Heart right ventricle (tissue), 16 donors: Measurements from ENCODE around the gene CCDC120. TPM values are rescaled to one million over a fixed set of nuclear protein-coding genes. Genes with fewer than 3 reads are reported as not detected.
A peak's percentile ranks its signal among the peaks of the same experiment; 100 is the strongest.

Source experiments
- ATAC-seq, 8 donors: fragments of 200-7000 bp; cut with Tn5 transposase; one replicate each; pipeline ENCODE4 v1.9.1; 2020; ENCODE audit warnings: mild to moderate bottlenecking in 8 of 8, moderate library complexity in 8 of 8, moderate number of reproducible peaks in 1 of 8
- DNase-seq, 2 donors: peaks; one replicate each; pipeline ENCODE4 v3.0.0-alpha.2; 2020
- H3K27ac ChIP-seq, 10 donors: fragments of 200-600 bp; sonication (generic) in 2 of 10; one replicate each; pipeline versions ENCODE4 v1.5.0 to v1.8.0; 2020 to 2022; ENCODE audit warnings: mild to moderate bottlenecking in 3 of 10
- H3K27me3 ChIP-seq, 7 donors: fragments of 200-600 bp; one replicate each; pipeline ENCODE4 v1.8.0; 2021 to 2022; ENCODE audit warnings: mild to moderate bottlenecking in 2 of 7
- H3K36me3 ChIP-seq, 9 donors: fragments of 200-600 bp; sonication (generic) in 1 of 9; one replicate each; pipeline versions ENCODE4 v1.5.0 to v1.8.0; 2020 to 2022; ENCODE audit warnings: mild to moderate bottlenecking in 2 of 9
- H3K4me1 ChIP-seq, 9 donors: fragments of 200-600 bp; sonication (generic) in 1 of 9; one replicate each; pipeline versions ENCODE4 v1.5.0 to v1.8.0; 2020 to 2022; ENCODE audit warnings: mild to moderate bottlenecking in 4 of 9
- H3K4me3 ChIP-seq, 10 donors: fragments of 200-600 bp; sonication (generic) in 2 of 10; one replicate each; pipeline versions ENCODE4 v1.5.0 to v1.8.0; 2020 to 2022; ENCODE audit warnings: mild to moderate bottlenecking in 7 of 10, moderate library complexity in 2 of 10
- H3K9me3 ChIP-seq, 11 donors: fragments of 200-600 bp in 10 of 11; sonication (generic) in 2 of 11; one replicate each; pipeline versions ENCODE4 v1.5.0 to v1.8.0; 2013 to 2022; ENCODE audit warnings: mild to moderate bottlenecking in 2 of 11, control low read depth in 1 of 11, moderate library complexity in 1 of 11
- CTCF ChIP-seq, 9 donors: fragments of 200-600 bp; sonication (generic) in 2 of 9; IDR thresholded peaks; one replicate each; pipeline versions ENCODE4 v1.5.0 to v1.8.0; 2021 to 2022; ENCODE audit warnings: antibody characterized with exemption in 9 of 9, mild to moderate bottlenecking in 5 of 9, moderate library complexity in 1 of 9
- whole genome bisulfite sequencing, 2 donors: extraction: QIAGEN DNeasy Blood & Tissue Kit; methylation state at CpG; one replicate each; pipeline ENCODE4 v1.1.7; 2013; ENCODE audit warnings: inconsistent platforms in 1 of 2; 5-methylcytosine and 5-hydroxymethylcytosine counted together
- intact Hi-C, 10 donors: fragments of 100-400 bp; cut with DNase I; formaldehyde crosslinking; loops; one replicate each; pipeline versions ENCODE4 v1.11.1 to v1.14.2; 2022
- long read RNA-seq, 3 donors: library from polyadenylated mRNA; unstranded; transcript quantifications; one replicate each; pipeline ENCODE4 v2.0.0, GENCODE V29; 2020 to 2021
- polyA plus RNA-seq, 2 donors: library from polyadenylated mRNA; stranded (reverse); fragments of 200-250 nt; gene quantifications; one replicate each; pipeline ENCODE4 v1.2.3, GENCODE V29; 2013
- total RNA-seq, 10 donors: library from RNA; stranded (reverse); fragmentation: NEBNext Ultra II Directional in 3 of 10; extraction: Animal tissue kit (Norgen Biotek cat#: 25700) in 3 of 10; gene quantifications; one replicate each; pipeline versions ENCODE4 v1.2.1 to v1.2.4, GENCODE V29; 2021 to 2023
- donor health status: Arrhythmogenic right ventricular cardiomyopathy.
- donor health status: ischemic (EF 13 %, LVEDD 7.1; RV severe dilation, severe dysfunction).
- donor health status: healthy with polysubstance abuse.
- donor health status: DM: no; HTN: yes; CAD: no.
- donor health status: DM: no; HTN: no; CAD: no.
- donor health status: ischemic (EF 25% LVEDD 6.9; RV normal size, moderate dysfunction).
- donor health status: ischemic (EF 25% LVEDD 5.7; RV mildly dilated, moderate dysfunction).
- donor health status: healthy.
- donor health status: DM: yes; HTN: yes; CAD: no.
- donor health status: Ischemic cardiomyopathy.
- donor health status: ischemic (EF 35%, LVEDD 5.7; RV mildly dilated, moderate dysfunction).
- donor health status: nonischemic (EF 11% LVEDD 7.7; RV severe dilation, severe dysfunction).
- donor health status: DM: yes; HTN: yes; CAD: no.
- donor health status: PGD.
- donor health status: ischemic (EF 29% LVEDD 5.4; RV normal size, mild dysfunction).
- donor health status: nonischemic (EF 23%, LVEDD 6.1; RV moderate dilation, normal function).

The CCDC120 gene
- 1 to 10 TPM in 7 of 10 donors, under 1 TPM in 3; 0.71 to 2.0 (median 1.2) TPM for total RNA-seq
- polyA plus RNA-seq, result 1 to 10 TPM in 1 of 2 donors, under 1 TPM in 1; 0.70 to 1.7 TPM
- long read RNA-seq, donor 1, partial matches to known transcripts, result 0 of 1 reads
- long read RNA-seq, donor 1, other reads (novel, unspliced or antisense), result 1 of 1 reads
- long read RNA-seq, donor 2, partial matches to known transcripts, result 1 of 1 reads
- long read RNA-seq, donor 2, other reads (novel, unspliced or antisense), result 0 of 1 reads
- long read RNA-seq, donor 3, partial matches to known transcripts, result 1 of 1 reads
- long read RNA-seq, donor 3, other reads (novel, unspliced or antisense), result 0 of 1 reads

- no peaks in the 10 kb centered on the region for H3K27me3 ChIP-seq
- intact Hi-C loops, result no loop called here
- no peak for ATAC-seq
- H3K4me1 ChIP-seq, result no peaks in the 10 kb centered on the region
- peaks cover 0 to 4% (median 0%) of the 10 kb centered on the region in 9 donors for H3K36me3 ChIP-seq
- TF ChIP-seq CTCF (IDR thresholded peaks at IDR 0.05), result no peak
- H3K4me3 ChIP-seq, result peak within 1 kb of the TSS in 1 of 10 donors; percentile 3
- WGBS, 2 donors, result 52 to 54% methylated on average over 5 of the region's 5 CpGs
- DNase-seq, result no peak
- H3K9me3 ChIP-seq, result no peaks in the 10 kb centered on the region
- no peak within 1 kb of the TSS for H3K27ac ChIP-seq
Measured at GRCh38 chrX:49058794-49059193, at the start of gene CCDC120. CCDC120 (plus strand) TSS chrX:49058999; CDS start chrX:49062042, 3,043 bp downstream.

GRCh38 chrX:49019050-49019449 is 39.7 kb upstream of the CCDC120 start:
- WGBS, 2 donors, result 97% methylated on average over 2 of the region's 2 CpGs
- TF ChIP-seq CTCF (IDR thresholded peaks at IDR 0.05), result no peak
- DNase-seq, result no peak
- Histone ChIP-seq H3K27ac (no peak overlapping the region), H3K4me3 (no peak overlapping the region), H3K9me3 (no peaks in the 10 kb centered on the region), H3K36me3 (no peaks in the 10 kb centered on the region), H3K27me3 (no peaks in the 10 kb centered on the region), H3K4me1 (no peaks in the 10 kb centered on the region)
- intact Hi-C loops, result no loop called here
- ATAC-seq, result no peak

GRCh38 chrX:49019599-49020249 is 39.1 kb upstream of the CCDC120 start:
- no peak for TF ChIP-seq CTCF (IDR thresholded peaks at IDR 0.05)
- peaks cover 0 to 5% (median 0%) of the 10 kb centered on the region in 9 donors for H3K36me3 ChIP-seq
- DNase-seq, result no peak

GRCh38 chrX:49029876-49030275 is 28.9 kb upstream of the CCDC120 start:
- Histone ChIP-seq H3K4me3 (no peak overlapping the region), H3K4me1 (peaks cover 0 to 6% (median 0%) of the 10 kb centered on the region in 9 donors), H3K36me3 (peaks cover 0 to 75% (median 8%) of the 10 kb centered on the region in 9 donors), H3K27me3 (no peaks in the 10 kb centered on the region), H3K9me3 (no peaks in the 10 kb centered on the region), H3K27ac (no peak overlapping the region)
- intact Hi-C loops, result no loop called here
- DNase-seq (no peak), ATAC-seq (peak in 2 of 8 donors; percentile 16 to 36)
- WGBS, 2 donors, result 94 to 100% methylated on average over 4 to 6 of the region's 6 CpGs
- no peak for TF ChIP-seq CTCF (IDR thresholded peaks at IDR 0.05)

More at GRCh38 chrX:49019599-49020249, 39.1 kb upstream of the CCDC120 start:
- Histone ChIP-seq H3K4me3 (no peak overlapping the region), H3K9me3 (no peaks in the 10 kb centered on the region), H3K4me1 (no peaks in the 10 kb centered on the region), H3K27me3 (no peaks in the 10 kb centered on the region), H3K27ac (no peak overlapping the region)
- WGBS, 2 donors, result 89 to 90% methylated on average over 7 of the region's 7 CpGs
- no peak for ATAC-seq
- intact Hi-C loops, result no loop called here
